ENCODE results near the gene KRTAP5-3.

The KRTAP5-3 gene

GRCh38 chr11:1563697-1564534 lies 44.3 kb downstream of the KRTAP5-3 start:
- DNase-seq, result no peak

GRCh38 chr11:1563149-1563638 lies 45.1 kb downstream of the KRTAP5-3 start:
- no peak for DNase-seq

GRCh38 chr11:1562469-1563148 lies 45.7 kb downstream of the KRTAP5-3 start:
- DNase-seq, result no peak

GRCh38 chr11:1561955-1562354 lies 46.3 kb downstream of the KRTAP5-3 start:
- DNase-seq, result no peak

- DNase-seq, result no peak
Measured at GRCh38 chr11:1561266-1561665, 47.0 kb downstream of the KRTAP5-3 start.

GRCh38 chr11:1560649-1561251 lies 47.5 kb downstream of the KRTAP5-3 start:
- no peak for DNase-seq

- no peak for DNase-seq
Measured at GRCh38 chr11:1560002-1560648, 48.1 kb downstream of the KRTAP5-3 start.

GRCh38 chr11:1559111-1559951 lies 48.9 kb downstream of the KRTAP5-3 start:
- peak in 13 of 14 donors; percentile 44 to 98 (median 88) for DNase-seq

GRCh38 chr11:1558775-1559110 lies 49.5 kb downstream of the KRTAP5-3 start:
- peak in 1 of 14 donors; percentile 63 for DNase-seq

GRCh38 chr11:1557904-1558774 lies 50.1 kb downstream of the KRTAP5-3 start:
- peak in 6 of 14 donors; percentile 33 to 69 (median 52) for DNase-seq

Measured in C1 segment of cervical spinal cord (tissue), 14 donors.